HCT116 (cell line): Measurements from ENCODE around the gene RPS10.

Source experiments
- POLR2AphosphoS5 ChIP-seq: IDR thresholded peaks from 2 replicates; pipeline ENCODE4 v1.6.1; 2011; ENCODE audit warnings: mild to moderate bottlenecking, low read depth, low read length, moderate library complexity
- TF ChIP-seq, protein P1 (sequence below), 3 experiments: fragments of 200-600 bp in 1 of 3; sonication (generic) in 1 of 3; IDR thresholded peaks in 2 of 3; conservative IDR thresholded peaks in 1 of 3; 2 replicates each; pipeline ENCODE4 v1.5.1; 2012 to 2017; ENCODE audit warnings: low read depth in 2 of 3, low read length in 2 of 3, antibody characterized with exemption in 1 of 3, borderline replicate concordance in 1 of 3, control low read depth in 1 of 3, mild to moderate bottlenecking in 1 of 3, mixed read lengths in 1 of 3, mixed run types in 1 of 3, moderate library complexity in 1 of 3; ENCODE audit not compliant: insufficient read depth in 1 of 3

DNA sequence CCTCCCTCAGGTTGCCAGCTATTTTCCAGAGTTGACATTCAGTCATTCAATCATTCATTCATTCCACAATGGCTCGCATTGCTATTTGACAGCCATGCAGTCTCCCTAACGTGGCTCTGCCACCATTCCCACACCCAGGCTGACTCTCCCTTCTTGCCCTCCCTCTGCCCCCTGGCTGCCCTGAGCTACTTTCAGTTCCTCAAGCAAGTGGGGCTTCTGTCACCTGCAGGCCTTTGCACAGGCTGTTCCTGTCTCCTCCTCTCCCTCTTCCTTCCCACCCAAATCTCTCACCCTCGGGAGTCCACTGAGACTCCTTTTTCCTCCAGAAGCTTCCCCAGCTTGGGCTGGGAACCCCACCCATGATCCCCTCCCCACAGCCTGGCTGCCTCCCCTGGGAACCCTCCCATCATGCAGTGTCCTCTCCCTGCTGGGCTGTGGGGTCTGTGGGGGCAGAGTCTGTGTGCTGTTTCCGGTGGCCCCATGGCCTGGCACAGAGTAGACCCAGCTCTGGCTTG lies 42.6 kb upstream of the RPS10 start:
- TF ChIP-seq, protein P1, sequence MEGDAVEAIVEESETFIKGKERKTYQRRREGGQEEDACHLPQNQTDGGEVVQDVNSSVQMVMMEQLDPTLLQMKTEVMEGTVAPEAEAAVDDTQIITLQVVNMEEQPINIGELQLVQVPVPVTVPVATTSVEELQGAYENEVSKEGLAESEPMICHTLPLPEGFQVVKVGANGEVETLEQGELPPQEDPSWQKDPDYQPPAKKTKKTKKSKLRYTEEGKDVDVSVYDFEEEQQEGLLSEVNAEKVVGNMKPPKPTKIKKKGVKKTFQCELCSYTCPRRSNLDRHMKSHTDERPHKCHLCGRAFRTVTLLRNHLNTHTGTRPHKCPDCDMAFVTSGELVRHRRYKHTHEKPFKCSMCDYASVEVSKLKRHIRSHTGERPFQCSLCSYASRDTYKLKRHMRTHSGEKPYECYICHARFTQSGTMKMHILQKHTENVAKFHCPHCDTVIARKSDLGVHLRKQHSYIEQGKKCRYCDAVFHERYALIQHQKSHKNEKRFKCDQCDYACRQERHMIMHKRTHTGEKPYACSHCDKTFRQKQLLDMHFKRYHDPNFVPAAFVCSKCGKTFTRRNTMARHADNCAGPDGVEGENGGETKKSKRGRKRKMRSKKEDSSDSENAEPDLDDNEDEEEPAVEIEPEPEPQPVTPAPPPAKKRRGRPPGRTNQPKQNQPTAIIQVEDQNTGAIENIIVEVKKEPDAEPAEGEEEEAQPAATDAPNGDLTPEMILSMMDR (IDR thresholded peaks at IDR 0.05 in 2 of 3, conservative IDR thresholded peaks at IDR 0.05 in 1 of 3; ENCODE audit: borderline replicate concordance in 1 of 3, insufficient read depth in 1 of 3, low read depth in 2 of 3, low read length in 2 of 3): no peak
- no peak for TF ChIP-seq POLR2AphosphoS5
